ENCODE results near the gene DGKI.
A peak's percentile ranks its signal among the peaks of the same experiment; 100 is the strongest.

The DGKI gene

GRCh38 chr7:137642472-137642871 lies 204.3 kb downstream of the DGKI start:
- no peak for DNase-seq

- no peak for DNase-seq
Measured at GRCh38 chr7:137642031-137642430, 204.7 kb downstream of the DGKI start.

- no peak for DNase-seq
Measured at GRCh38 chr7:137636376-137636775, 210.4 kb downstream of the DGKI start.

- no peak for DNase-seq
Measured at GRCh38 chr7:137635874-137636273, 210.9 kb downstream of the DGKI start.

GRCh38 chr7:137635132-137635531 lies 211.6 kb downstream of the DGKI start:
- DNase-seq, result no peak

- DNase-seq, result no peak
Measured at GRCh38 chr7:137634356-137634755, 212.4 kb downstream of the DGKI start.

- DNase-seq, result no peak
Measured at GRCh38 chr7:137633133-137633532, 213.6 kb downstream of the DGKI start.

- DNase-seq, result no peak
Measured at GRCh38 chr7:137628216-137628615, 218.6 kb downstream of the DGKI start.

GRCh38 chr7:137626469-137627067 lies 220.2 kb downstream of the DGKI start:
- DNase-seq, result peak; percentile 26

- DNase-seq, result no peak
Measured at GRCh38 chr7:137625197-137625596, 221.6 kb downstream of the DGKI start.

GRCh38 chr7:137619181-137619580 lies 227.6 kb downstream of the DGKI start:
- no peak for DNase-seq

- DNase-seq, result no peak
Measured at GRCh38 chr7:137618748-137619147, 228.0 kb downstream of the DGKI start.

- DNase-seq, result no peak
Measured at GRCh38 chr7:137613006-137613525, 233.7 kb downstream of the DGKI start.

- no peak for DNase-seq
Measured at GRCh38 chr7:137611606-137612005, 235.2 kb downstream of the DGKI start.

- DNase-seq, result no peak
Measured at GRCh38 chr7:137609500-137609899, 237.3 kb downstream of the DGKI start.

- DNase-seq, result no peak
Measured at GRCh38 chr7:137606061-137606674, 240.6 kb downstream of the DGKI start.

- no peak for DNase-seq
Measured at GRCh38 chr7:137603043-137603442, 243.7 kb downstream of the DGKI start.

- DNase-seq, result no peak
Measured at GRCh38 chr7:137601642-137602041, 245.1 kb downstream of the DGKI start.

- no peak for DNase-seq
Measured at GRCh38 chr7:137597856-137598255, 248.9 kb downstream of the DGKI start.

- DNase-seq, result no peak
Measured at GRCh38 chr7:137593115-137593711, 253.6 kb downstream of the DGKI start.

- peak; percentile 60 for DNase-seq
Measured at GRCh38 chr7:137592232-137592896, 254.4 kb downstream of the DGKI start.

- no peak for DNase-seq
Measured at GRCh38 chr7:137591421-137591837, 255.3 kb downstream of the DGKI start.

- DNase-seq, result no peak
Measured at GRCh38 chr7:137590756-137591305, 255.9 kb downstream of the DGKI start.
